GM21423 (cell line): ENCODE results near the gene RPSA.
"Not testable (repeated sequence)": the region's sequence is repeated elsewhere in the genome, so short reads cannot be mapped to it uniquely, and the experiment has no call there.

Experiments used
- ATAC-seq: cut with Tn5 transposase; IDR thresholded peaks from one replicate; pipeline ENCODE4 v1.9.1; 2021; ENCODE audit warnings: mild to moderate bottlenecking, moderate library complexity; ENCODE audit not compliant: unreplicated experiment

RPSA gene

GRCh38 chr3:39453134-39453533, 46.6 kb downstream of the RPSA start:
- ATAC-seq: peak; percentile 79

DNA sequence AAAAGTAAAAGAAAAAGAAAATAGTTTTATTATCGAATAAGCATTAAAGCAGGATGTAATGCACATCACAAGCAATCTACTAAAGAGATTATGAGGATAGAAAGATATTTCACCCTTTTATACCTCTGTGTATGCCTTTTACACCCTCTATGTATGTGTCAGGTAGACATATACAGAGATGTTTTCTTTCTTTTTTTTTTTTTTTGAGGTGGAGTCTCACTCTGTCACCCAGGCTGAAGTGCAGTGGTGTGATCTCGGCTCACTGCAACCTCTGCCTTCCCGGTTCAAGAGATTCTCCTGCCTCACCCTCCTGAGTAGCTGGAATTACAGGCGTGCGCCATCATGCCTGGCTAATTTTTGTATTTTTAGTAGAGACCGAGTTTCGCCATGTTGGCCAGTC, 47.4 kb downstream of the RPSA start:
- ATAC-seq: not testable (repeated sequence)

DNA sequence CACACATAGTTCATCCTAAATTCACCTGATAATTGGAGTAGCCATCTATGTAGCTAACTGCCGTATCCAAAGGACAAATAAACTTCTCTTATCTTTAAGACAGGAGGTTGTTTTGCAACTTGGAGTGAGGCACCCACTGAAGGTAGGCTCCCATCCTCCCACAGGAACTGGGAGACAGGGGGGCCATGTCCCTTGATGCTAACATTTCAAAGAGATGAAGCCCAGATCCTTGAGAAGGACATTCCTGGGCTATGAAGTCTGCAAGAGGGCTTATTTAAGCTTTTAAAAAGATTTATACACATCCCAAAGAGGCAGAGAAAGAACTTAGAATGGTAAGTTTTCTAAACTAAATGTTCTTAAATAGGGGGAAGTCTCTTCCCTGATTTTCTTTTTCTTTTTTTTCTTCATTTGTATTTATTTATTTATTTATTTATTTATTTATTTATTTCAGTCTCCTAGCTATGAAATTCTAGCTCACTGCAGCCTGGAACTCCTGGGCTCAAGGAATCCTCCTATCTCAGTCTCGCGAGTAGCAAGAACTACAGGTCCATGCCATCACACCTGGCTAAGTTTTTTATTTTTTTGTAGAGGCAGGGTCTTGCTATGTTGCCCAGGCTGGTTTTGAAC, 48.2 kb downstream of the RPSA start:
- no peak for ATAC-seq

- no peak for ATAC-seq
These were observed 49.6 kb downstream of the RPSA start for GRCh38 chr3:39456159-39456558.

DNA sequence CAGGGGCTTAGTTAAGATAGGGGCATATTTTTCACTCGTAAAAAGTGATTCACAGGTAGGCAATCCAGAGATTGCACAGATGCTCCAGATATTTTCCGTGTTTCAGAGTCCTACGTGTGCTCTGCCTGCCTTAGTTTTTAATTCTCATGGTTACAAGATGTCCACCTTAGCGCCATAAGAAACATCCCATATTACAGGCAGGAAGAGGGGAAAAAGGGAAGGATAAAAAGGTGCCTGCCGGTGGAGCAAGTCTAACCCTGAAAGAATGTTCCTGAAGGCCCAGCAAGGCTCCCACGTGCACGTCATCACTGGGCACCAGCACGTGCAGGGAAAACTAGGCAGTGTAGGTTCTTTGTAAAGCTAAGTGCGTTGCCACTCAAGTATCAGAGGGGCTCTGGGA, 50.8 kb downstream of the RPSA start:
- no peak for ATAC-seq

- not testable (repeated sequence) for ATAC-seq
These were observed 52.1 kb downstream of the RPSA start for GRCh38 chr3:39458579-39458978.

DNA sequence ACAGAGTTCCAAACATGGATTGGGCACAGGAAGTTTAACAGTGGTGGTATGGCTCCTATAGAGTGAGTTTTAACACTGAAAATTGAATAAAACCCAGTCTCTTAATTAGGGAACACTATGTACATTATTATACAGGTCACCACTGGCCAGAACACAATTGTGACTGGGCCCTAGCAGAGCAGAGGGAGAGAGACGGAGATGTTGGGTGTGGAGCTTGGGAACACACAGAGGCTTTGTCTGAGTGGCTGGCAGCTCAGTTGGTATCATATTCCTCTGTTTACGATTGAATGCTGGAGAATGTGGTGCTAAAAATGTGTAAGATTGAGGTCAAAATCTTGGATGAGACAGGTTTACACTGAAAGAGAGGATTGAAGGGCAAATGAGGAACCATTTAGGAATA, 54.2 kb downstream of the RPSA start:
- no peak for ATAC-seq
